HL-60 (cell line): ENCODE data around the gene SDCBP2.

Experiments used
- DNase-seq, 2 experiments: peaks; one replicate each; pipeline ENCODE4 v3.0.0-alpha.2; 2010 to 2020; ENCODE audit warnings: low read depth in 1 of 2, low spot score in 1 of 2
- H3K27ac ChIP-seq: fragments of 250-450 bp; sonication (Bioruptor Pico); replicated peaks from 2 replicates; pipeline ENCODE4 v1.5.1; 2020; ENCODE audit warnings: mild to moderate bottlenecking, moderate library complexity
- H3K27me3 ChIP-seq: fragments of 250-450 bp; sonication (Bioruptor Pico); 2 replicates; pipeline ENCODE4 v1.5.1; 2021; ENCODE audit warnings: mild to moderate bottlenecking, moderate library complexity; ENCODE audit not compliant: insufficient read depth, poor library complexity, severe bottlenecking
- H3K4me3 ChIP-seq: replicated peaks from 2 replicates; pipeline ENCODE4 v1.5.1; 2011; ENCODE audit warnings: mild to moderate bottlenecking, control low read depth, low read length; ENCODE audit not compliant: insufficient read depth
- CTCF ChIP-seq: IDR thresholded peaks from one replicate; pipeline ENCODE4 v1.5.1; 2011; ENCODE audit warnings: low read length, control low read depth, inconsistent platforms; ENCODE audit not compliant: insufficient read depth
- GABPA ChIP-seq: IDR thresholded peaks from 2 replicates; pipeline ENCODE4 v1.6.1; 2012; ENCODE audit warnings: low read depth
- POLR2AphosphoS5 ChIP-seq: IDR thresholded peaks from 2 replicates; pipeline ENCODE4 v1.6.1; 2012; ENCODE audit warnings: low read depth
- REST ChIP-seq: IDR thresholded peaks from 2 replicates; pipeline ENCODE4 v1.6.1; 2012; ENCODE audit warnings: low read depth; ENCODE audit not compliant: insufficient replicate concordance
- SPI1 ChIP-seq: IDR thresholded peaks from 2 replicates; pipeline ENCODE4 v1.6.1; 2012; ENCODE audit warnings: low read depth, mild to moderate bottlenecking, borderline replicate concordance

The SDCBP2 gene

GRCh38 chr20:1299522-1299921 lies 29.4 kb downstream of the SDCBP2 start:
- no peak overlapping the region for H3K27ac ChIP-seq
- no peak for TF ChIP-seq POLR2AphosphoS5
- no peak for TF ChIP-seq SPI1
- peak; percentile 1 for TF ChIP-seq CTCF
- no peak for TF ChIP-seq REST
- no peak for TF ChIP-seq GABPA
- peak; percentile 13 to 26 for DNase-seq
- H3K27me3 ChIP-seq = peaks cover 2% of the 10 kb centered on the region
- H3K4me3 ChIP-seq = no peak overlapping the region

- TF ChIP-seq CTCF (no peak), SPI1 (no peak), GABPA (no peak), POLR2AphosphoS5 (no peak)
- no peaks in the 10 kb centered on the region for H3K27me3 ChIP-seq
- H3K4me3 ChIP-seq = no peak overlapping the region
- no peak overlapping the region for H3K27ac ChIP-seq
- no peak for DNase-seq
These were observed 29.9 kb downstream of the SDCBP2 start for GRCh38 chr20:1298888-1299511.

- H3K27ac ChIP-seq = no peak overlapping the region
- TF ChIP-seq POLR2AphosphoS5 (no peak), GABPA (no peak), CTCF (no peak), REST (no peak), SPI1 (no peak)
These were observed 30.8 kb downstream of the SDCBP2 start for GRCh38 chr20:1298166-1298565.

DNA sequence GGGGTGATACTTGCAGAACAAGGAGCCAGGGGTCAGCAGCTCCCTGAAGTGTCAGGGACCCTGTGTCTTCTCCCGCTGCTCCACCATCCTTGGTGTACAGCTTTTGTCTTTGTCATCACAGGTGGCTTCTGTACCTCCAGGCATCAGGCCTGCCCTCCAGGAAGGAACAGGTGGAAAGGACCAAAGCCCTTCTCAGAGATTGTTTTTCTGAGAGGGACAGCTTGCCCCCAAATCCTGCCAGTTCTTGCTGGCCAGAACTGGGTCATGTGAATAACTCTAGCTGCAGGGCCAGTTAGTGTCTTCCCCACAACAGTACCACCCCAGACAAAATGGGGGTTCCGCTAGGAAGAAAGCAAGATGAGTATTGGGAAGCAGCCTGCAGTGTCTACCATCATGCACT lies 31.5 kb downstream of the SDCBP2 start:
- Histone ChIP-seq H3K4me3 (no peak overlapping the region), H3K27me3 (no peaks in the 10 kb centered on the region), H3K27ac (no peak overlapping the region)
- DNase-seq = no peak
- TF ChIP-seq SPI1 (no peak), CTCF (no peak), REST (no peak), GABPA (no peak), POLR2AphosphoS5 (no peak)

More at GRCh38 chr20:1298166-1298565, 30.8 kb downstream of the SDCBP2 start:
- no peak for DNase-seq
- no peak overlapping the region for H3K4me3 ChIP-seq
- no peaks in the 10 kb centered on the region for H3K27me3 ChIP-seq
